GM21528 (cell line): ENCODE measurements around the gene CBY3.
"Not testable (repeated sequence)": the region's sequence is repeated elsewhere in the genome, so short reads cannot be mapped to it uniquely, and the experiment has no call there.

Source experiments
- ATAC-seq: cut with Tn5 transposase; IDR thresholded peaks from one replicate; pipeline ENCODE4 v1.9.1; 2021; ENCODE audit warnings: mild to moderate bottlenecking, moderate library complexity; ENCODE audit not compliant: unreplicated experiment, low FRiP score

Gene CBY3

GRCh38 chr5:179680780-179681401 lies at the start of gene CBY3:
Gene CBY3 (minus strand): TSS chr5:179681034. CDS start chr5:179680918, 116 bp downstream.
- ATAC-seq = no peak

DNA sequence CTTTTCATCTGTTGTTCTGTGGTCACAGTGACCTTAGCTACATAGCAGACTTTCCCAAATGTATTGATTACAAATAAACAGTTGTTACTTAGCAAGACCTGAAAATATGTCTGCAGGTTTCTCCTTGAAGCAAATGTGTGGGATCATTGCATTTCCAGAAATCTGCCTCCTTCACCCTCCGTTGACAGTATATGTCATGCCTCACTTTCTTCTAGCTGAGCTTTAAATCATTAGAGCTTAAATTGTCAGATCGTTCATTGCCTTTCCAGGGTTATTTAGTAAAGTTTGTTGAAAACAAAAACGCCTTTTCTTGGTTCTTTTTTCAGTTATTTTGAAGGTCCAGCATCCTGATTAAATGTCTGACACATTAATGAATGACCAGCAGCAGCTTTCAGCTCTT lies 49.5 kb upstream of the CBY3 start:
- no peak for ATAC-seq

DNA sequence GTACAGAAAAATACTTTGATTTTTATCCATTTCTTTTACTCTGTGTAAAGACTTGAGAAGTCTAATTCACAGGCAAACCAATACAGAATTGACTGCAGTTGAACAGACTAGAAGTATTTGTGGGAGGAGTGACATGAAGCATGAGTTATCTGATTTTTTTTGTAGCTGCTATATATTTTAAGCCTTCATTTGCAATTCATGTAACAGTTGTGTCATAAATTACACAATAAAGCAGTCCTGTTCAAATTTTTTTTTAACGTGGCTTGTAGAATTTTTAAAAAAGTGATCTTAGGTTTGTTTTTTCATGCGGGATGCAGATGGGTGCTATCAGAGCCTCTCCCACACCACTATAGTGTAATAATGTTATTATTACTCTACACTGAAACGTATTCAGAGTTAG lies 48.9 kb upstream of the CBY3 start:
- no peak for ATAC-seq

GRCh38 chr5:179729303-179729702 lies 48.5 kb upstream of the CBY3 start:
- no peak for ATAC-seq

DNA sequence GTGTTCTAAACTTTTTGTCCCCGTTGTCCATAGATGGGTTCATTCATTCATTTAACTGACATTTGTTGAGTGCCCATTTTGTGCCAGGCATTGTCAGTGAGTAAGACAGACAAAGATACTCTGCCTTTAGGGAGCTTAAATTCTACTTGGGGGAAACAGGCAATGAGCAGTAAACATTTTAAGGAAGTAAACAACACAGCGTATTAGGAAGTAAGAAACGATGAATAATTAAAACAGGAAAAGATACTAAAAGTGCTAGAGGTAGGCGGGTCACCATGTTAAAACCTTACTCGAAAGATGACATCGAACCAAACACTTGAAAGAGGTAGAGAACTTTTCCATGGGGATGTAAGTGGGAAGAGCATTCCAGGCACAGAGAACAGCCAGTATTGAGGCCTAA lies 46.3 kb upstream of the CBY3 start:
- ATAC-seq = no peak

DNA sequence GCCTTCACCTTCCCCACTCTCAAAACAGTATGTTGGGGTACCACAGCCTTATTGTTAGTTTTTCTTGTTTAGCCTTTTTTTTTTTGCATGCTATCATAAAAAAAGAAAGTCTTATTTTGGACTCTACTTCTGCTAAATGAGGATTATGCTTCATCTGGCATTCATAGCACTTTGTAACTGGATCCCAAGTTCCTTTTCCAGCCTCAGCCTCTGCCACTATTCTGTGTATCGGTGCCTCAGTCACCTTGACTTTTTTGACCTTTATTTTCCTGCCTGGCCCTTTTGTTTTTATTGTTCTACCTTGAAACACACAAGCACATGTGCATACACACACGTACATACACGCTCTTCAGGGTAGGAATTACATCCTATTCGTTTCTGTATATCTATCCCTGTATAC lies 43.3 kb upstream of the CBY3 start:
- no peak for ATAC-seq

DNA sequence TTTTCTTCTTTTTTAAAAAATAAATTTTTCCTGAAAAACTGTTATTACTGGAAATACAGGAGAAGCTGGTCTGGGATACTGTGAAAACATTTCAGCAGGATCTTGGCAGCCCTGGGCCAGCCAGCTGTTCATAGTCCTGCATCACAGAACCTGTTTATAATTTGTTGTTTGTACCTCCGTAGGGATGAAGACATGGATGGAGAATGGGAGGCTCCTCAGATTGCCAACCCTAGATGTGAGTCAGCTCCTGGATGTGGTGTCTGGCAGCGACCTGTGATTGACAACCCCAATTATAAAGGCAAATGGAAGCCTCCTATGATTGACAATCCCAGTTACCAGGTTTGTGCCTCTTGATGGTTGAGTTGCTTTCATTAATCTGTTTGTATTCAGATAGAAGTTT lies 39.4 kb upstream of the CBY3 start:
- no peak for ATAC-seq

DNA sequence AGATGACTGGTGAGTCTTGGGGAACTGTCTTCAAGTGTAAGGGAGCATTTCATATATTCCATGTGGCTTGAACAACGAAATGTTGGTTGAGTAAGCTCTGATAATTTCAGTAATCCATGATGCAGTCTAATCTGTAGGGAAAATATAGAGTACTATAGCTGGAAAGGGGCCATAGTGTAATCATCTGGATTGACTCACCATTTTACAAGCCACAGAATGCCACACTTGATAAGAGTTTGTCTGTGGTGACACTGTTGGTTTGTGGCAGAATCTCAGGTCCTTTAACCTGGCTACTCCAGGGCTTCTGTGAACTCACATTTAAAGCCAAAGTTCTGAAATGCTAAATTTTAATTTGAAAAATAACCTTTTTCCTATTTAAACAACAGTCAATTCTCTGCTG lies 35.5 kb upstream of the CBY3 start:
- no peak for ATAC-seq

DNA sequence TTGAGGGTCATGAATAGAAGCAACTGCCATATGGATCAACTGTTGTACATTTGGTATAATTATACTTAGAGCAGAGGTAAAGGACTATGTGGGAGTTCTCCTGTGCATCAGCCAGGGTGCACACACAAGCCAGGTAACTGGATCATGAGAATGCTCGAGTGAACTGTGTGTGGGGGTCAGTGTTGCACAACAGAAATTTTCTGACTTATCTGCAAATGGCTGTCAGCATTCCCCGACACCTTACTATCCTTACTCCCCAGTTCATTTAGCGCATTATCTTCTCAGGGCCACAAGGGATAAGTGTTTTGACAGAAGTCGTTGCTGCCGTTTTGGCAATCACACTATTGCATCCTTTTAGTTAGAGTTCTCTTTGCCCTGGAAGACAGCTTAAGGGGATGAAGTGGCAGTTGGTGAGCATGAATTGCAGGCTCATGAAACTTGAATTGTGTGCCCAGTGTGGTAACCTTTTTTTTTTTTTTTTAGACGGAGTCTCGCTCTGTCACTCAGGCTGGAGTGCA lies 19.6 kb upstream of the CBY3 start:
- no peak for ATAC-seq

DNA sequence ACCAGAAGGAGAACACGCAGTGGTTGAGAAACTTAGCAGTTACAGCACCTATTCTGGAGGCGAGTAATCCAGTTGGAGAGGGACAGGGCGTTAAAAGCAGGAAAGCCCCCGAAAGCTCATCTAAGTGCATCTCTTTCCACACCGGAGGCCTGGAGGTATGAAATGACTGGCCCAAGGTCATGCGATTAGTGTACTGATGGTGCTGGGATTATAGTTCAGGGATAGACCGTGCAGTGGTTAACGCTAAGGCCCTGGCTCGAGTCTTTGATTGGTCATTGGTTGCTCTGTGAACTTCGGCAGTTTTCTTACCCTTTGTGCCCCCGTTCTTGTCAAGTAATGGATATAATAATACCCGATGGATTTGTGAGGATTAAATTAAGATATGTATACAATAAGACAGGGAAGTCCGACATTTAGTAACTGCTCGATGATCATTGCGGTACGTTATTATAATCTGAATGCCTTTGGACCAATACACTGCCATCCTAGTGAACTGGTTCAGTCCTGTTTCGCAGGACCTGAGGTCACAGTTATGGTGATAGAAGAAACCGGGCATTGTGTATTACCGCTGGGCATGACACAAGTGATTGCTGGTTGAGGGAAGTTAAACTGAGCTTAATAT lies 18.9 kb upstream of the CBY3 start:
- ATAC-seq = no peak

GRCh38 chr5:179698935-179699615 lies 18.2 kb upstream of the CBY3 start, which contains the start of gene CANX:
Gene CANX (plus strand): TSS chr5:179698967. CDS start chr5:179705682, 6,715 bp downstream.
- ATAC-seq = peak; percentile 3

DNA sequence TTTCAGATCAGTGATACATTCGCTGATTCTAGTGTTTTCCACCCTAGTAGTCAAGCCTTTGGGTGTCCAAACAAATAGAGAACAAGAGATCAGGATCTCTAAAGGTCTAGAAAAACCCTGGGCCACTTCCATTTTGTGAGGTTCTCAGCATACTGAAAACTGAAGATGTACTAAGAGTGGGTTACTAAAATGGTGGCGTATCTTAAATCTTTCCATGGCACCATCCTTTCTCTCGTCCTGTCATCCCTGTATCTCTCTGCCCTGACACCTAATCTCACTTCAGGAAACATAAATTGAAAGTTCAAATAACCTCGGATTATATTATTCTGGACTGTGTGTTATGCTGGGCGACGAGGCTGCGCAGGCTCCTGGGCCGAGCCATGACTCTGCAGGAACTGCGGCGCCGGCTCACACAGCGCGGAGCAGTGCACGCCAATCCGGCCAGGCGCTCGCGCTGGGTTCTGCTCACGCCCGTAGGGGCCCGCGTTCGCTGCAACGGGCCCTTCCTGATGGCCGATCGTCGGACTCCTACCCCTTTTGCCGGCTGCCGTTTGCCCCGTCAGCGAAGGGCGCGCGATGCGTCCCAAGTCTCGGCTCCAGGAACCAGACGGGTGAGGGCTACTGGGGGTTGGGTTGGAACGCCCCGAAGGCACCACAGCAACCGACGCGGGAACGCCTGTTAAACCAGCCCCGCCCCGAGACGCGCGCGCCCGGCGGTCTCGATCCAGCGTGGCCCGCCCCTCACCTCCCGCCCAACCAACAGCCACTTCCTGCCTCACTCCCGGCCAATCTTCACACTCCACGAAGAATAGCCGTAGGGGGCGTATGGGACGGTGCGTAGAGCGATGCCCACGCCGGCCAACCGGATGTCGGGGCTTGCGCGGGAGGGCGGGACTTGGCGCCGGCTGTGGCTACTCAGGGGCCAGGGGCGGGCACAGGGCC lies 17.4 kb upstream of the CBY3 start:
- ATAC-seq = peak; percentile 92

DNA sequence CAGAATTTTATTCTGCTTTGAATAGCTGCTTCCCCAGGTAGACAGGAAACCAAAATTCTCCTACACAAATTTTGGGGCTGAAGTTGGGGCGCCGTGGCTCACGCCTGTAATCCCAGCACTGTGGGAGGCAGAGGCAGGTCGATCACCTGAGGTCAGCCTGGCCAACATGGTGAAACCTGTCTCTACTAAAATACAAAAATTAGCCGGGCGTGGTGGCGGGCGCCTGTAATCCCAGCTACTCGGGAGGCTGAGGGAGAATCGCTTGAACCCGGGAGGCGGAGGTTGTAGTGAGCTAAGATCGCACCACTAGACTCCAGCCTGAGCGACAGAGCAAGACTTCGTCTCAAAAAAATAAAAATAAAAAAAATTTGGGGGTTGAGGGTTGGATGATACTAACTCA lies 16.7 kb upstream of the CBY3 start:
- ATAC-seq = not testable (repeated sequence)

DNA sequence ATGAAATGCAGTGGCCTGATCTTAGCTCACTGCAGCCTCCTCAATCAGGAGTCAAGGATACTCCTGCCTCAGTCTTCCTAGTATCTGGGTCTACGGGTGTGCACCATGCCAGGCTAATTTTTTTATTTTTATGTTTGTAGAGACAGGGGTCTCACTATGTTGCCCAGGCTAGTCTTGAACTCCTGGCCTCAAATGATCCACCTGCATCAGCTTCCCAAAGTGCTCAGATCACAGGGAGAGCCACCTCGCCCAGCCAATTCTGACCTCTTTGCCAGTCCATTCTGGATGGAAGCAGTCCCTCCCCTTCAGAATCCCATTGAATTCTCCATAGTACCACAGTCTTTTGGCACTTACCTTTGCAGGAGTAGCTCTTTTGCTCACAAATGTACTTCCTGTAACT lies 16.3 kb upstream of the CBY3 start:
- no peak for ATAC-seq

DNA sequence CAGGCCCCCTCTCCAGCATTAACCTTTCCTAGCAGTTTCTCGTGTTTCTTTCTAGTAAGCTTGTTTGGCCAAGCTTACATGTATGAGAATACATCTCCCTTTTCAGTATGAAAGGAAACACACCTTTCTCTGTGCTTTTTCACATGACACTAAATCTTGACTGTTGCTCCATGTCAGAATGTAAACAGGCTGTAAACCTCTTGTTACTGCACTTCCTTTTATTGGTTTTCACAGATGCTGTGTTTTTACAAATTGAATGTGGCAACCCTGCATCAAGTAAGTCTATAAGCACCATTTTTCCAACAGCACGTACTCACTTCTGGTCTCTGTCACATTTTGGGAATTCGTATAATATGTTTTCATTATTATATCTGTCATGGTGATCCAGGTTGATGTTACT lies 15.8 kb upstream of the CBY3 start:
- ATAC-seq = no peak

GRCh38 chr5:179694561-179694960 lies 13.7 kb upstream of the CBY3 start:
- no peak for ATAC-seq

DNA sequence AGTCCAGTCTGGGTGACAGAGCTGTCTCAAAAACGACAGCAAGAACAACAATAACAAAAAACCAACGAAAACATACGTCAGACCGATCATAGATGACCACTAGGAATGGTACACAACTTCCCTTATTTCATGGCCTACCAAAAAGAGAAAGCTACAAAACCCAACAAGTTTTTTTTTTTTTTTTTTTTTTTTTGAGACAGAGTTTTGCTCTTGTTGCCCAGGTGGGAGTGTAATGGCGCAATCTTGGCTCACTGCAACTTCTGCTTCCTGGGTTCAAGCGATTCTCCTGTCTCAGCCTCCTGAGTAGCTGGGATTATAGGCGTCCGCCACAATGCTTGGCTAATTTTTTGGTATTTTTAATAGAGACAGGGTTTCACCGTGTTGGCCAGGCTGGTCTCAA lies 8.4 kb upstream of the CBY3 start:
- ATAC-seq = not testable (repeated sequence)

DNA sequence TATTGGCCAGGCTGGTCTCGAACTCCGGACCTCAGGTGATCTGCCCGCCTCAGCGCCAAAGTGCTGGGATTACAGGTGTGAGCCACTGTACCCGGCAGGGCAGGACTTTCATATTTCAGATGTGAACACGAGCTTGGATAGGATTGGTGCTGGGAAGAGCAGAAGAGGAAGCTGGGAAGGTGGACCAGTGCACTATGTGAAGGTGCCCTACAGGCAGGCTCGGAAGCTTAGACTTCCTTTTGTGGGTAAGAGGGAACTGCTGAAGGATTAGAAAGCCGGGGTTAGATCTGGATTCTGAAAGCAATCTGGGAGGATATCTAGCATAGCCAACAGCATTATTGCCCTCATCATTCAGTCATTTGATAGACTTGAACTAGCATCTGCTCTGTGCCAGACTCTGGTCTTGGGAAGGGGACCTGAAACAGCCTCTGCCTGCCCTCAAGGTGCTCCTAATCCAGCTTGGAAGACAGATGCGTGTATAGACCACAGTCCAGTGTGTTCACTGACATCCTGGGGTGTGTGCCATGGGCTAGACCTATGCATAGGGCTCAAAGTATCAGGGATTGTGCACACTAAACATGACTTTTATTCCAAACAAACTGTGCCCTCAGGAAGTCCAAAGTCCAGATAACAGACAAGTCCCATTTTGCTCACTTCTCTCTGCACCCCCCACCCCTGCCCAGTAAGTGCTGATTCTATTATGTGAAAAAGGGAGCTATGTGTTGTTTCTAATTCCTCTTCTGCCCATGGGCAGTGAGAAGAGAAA lies 637 bp downstream of the CBY3 start:
- ATAC-seq = no peak

DNA sequence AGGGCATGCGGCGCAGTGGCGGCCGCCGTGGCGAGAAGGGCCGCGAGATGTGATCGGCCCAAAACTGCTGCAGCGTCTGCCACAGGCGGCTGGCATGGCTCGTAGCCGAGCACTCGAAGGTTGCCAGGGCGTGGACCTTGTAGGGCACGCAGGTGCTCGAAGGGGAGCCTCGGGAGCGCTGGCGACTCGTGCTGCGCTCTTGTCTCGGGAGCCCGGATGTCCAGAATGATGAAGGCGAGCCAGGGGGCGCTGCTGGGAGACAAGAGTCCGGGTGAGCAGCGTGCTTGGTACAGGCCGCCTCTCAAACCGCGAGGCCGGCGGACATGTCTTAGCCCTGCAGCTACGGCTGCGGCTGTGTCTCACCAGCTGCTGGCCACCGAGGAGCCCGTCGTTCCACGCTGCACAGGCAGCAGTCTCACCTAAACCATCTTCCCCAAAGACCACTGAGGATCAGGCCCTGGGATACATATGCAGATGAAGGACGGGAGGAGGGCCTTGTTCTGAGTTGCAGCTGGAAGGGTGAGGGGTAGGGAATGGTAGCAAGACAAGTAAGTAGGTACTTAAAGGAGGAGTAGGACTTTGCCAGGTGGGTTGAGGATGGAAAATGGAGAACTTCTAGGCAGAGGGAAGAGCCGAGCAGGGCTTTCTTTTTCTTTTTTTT lies 1.7 kb downstream of the CBY3 start:
- peak; percentile 15 for ATAC-seq
